Glutamatergic neuron (in vitro differentiated cells): ENCODE results near the gene CDKL2. TPM values are rescaled to one million over a fixed set of nuclear protein-coding genes. Genes with fewer than 3 reads are reported as not detected.
"Not testable (repeated sequence)": the region's sequence is repeated elsewhere in the genome, so short reads cannot be mapped to it uniquely, and the experiment has no call there.

Source experiments
- DNase-seq: peaks from one replicate; pipeline ENCODE4 v3.0.0; 2022
- H3K27ac Mint-ChIP-seq: one replicate; pipeline ENCODE4 v1.8.0; 2020; ENCODE audit warnings: mild to moderate bottlenecking, mixed read lengths, inconsistent platforms; ENCODE audit not compliant: unreplicated experiment
- H3K27me3 Mint-ChIP-seq: one replicate; pipeline ENCODE4 v1.8.0; 2020; ENCODE audit warnings: mild to moderate bottlenecking, moderate library complexity, mixed read lengths, inconsistent platforms; ENCODE audit not compliant: unreplicated experiment
- H3K36me3 Mint-ChIP-seq: one replicate; pipeline ENCODE4 v1.8.0; 2020; ENCODE audit warnings: mild to moderate bottlenecking, mixed read lengths, inconsistent platforms; ENCODE audit not compliant: unreplicated experiment
- H3K4me1 Mint-ChIP-seq: one replicate; pipeline ENCODE4 v1.8.0; 2020; ENCODE audit warnings: mild to moderate bottlenecking, low read depth, mixed read lengths, inconsistent platforms; ENCODE audit not compliant: unreplicated experiment
- H3K4me3 Mint-ChIP-seq: one replicate; pipeline ENCODE4 v1.8.0; 2020; ENCODE audit warnings: mild to moderate bottlenecking, mixed read lengths, inconsistent platforms; ENCODE audit not compliant: unreplicated experiment
- H3K9me3 Mint-ChIP-seq: one replicate; pipeline ENCODE4 v1.8.0; 2020; ENCODE audit warnings: mild to moderate bottlenecking, moderate library complexity, mixed read lengths, inconsistent platforms; ENCODE audit not compliant: unreplicated experiment
- CTCF ChIP-seq: fragments of 200-600 bp; sonication (generic); IDR thresholded peaks from one replicate; pipeline ENCODE4 v1.5.0; 2021; ENCODE audit not compliant: partially characterized antibody, unreplicated experiment
- total RNA-seq: library from RNA; stranded (reverse); fragmentation: NEBNext Ultra II Directional; extraction: Animal tissue kit (Norgen Biotek cat#: 25700); gene quantifications from one replicate; pipeline ENCODE4 v1.2.1, GENCODE V29; 2021; ENCODE audit not compliant: unreplicated experiment

Gene CDKL2
- total RNA-seq, 1 donor from 2014 or later = 1.6 TPM

GRCh38 chr4:75542824-75543223 lies 87.5 kb downstream of the CDKL2 start:
- no peak overlapping the region for H3K27ac Mint-ChIP-seq
- no peak overlapping the region for H3K4me3 Mint-ChIP-seq

GRCh38 chr4:75537308-75537707 lies 93.0 kb downstream of the CDKL2 start:
- peaks cover 17% of the 10 kb centered on the region for H3K36me3 Mint-ChIP-seq
- H3K27ac Mint-ChIP-seq, H3K4me1 Mint-ChIP-seq, H3K27me3 Mint-ChIP-seq, H3K4me3 Mint-ChIP-seq, DNase-seq: not testable (repeated sequence)
- H3K9me3 Mint-ChIP-seq = peaks cover 10% of the 10 kb centered on the region

More at GRCh38 chr4:75542824-75543223, 87.5 kb downstream of the CDKL2 start:
- DNase-seq = no peak
- Mint-ChIP-seq H3K9me3 (peaks cover 3% of the 10 kb centered on the region), H3K4me1 (no peaks in the 10 kb centered on the region), H3K36me3 (peaks cover 3% of the 10 kb centered on the region), H3K27me3 (no peaks in the 10 kb centered on the region)
- no peak for TF ChIP-seq CTCF

DNA sequence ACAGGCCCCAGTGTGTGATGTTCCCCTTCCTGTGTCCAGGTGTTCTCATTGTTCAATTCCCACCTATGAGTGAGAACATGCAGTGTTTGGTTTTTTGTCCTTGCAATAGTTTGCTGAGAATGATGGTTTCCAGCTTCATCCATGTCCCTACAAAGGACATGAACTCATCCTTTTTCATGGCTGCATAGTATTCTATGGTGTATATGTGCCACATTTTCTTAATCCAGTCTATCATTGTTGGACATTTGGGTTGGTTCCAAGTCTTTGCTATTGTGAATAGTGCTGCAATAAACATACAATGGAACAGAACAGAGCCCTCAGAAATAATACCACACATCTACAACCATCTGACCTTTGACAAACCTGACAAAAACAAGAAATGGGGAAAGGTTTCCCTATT lies 96.4 kb downstream of the CDKL2 start:
- H3K4me1 Mint-ChIP-seq, DNase-seq, H3K27ac Mint-ChIP-seq, H3K27me3 Mint-ChIP-seq, H3K4me3 Mint-ChIP-seq: not testable (repeated sequence)
- H3K9me3 Mint-ChIP-seq = peaks cover 18% of the 10 kb centered on the region
- H3K36me3 Mint-ChIP-seq = peaks cover 38% of the 10 kb centered on the region

GRCh38 chr4:75533339-75533887 lies 96.9 kb downstream of the CDKL2 start:
- H3K27ac Mint-ChIP-seq, H3K4me3 Mint-ChIP-seq, H3K4me1 Mint-ChIP-seq, DNase-seq, H3K27me3 Mint-ChIP-seq: not testable (repeated sequence)
- H3K36me3 Mint-ChIP-seq = peaks cover 38% of the 10 kb centered on the region
- H3K9me3 Mint-ChIP-seq = peaks cover 15% of the 10 kb centered on the region

DNA sequence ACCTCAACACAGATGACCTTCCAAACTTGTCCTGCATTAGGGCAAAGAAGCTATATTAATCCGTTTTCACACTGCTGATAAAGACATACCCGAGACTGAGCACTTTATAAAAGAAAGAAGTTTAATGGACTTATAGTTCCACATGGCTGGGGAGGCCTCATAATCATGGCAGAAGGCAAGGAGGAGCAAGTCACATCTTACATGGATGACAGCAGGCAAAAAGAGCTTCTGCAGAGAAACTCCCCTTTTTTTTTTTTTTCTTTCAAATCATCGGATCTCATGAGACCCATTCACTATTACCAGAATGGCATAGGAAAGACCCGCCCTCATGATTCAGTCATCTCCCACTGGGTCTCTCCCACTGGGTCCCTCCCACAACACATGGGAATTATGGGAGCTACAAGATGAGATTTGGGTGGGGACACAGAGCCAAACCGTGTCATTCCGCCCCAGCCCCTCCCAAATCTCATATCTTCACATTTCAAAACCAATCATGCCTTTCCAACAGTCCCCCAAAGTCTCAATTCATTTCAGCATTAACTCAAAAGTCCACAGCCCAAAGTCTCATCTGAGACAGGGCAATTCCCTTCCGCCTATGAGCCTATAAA lies 98.7 kb downstream of the CDKL2 start:
- not testable (repeated sequence) for H3K27me3 Mint-ChIP-seq, H3K27ac Mint-ChIP-seq, H3K4me3 Mint-ChIP-seq, H3K4me1 Mint-ChIP-seq, DNase-seq
- Mint-ChIP-seq H3K9me3 (peaks cover 11% of the 10 kb centered on the region), H3K36me3 (peaks cover 32% of the 10 kb centered on the region)

GRCh38 chr4:75530556-75531322 lies 99.6 kb downstream of the CDKL2 start:
- Mint-ChIP-seq H3K4me1 (peaks cover 4% of the 10 kb centered on the region), H3K36me3 (peaks cover 32% of the 10 kb centered on the region), H3K4me3 (no peak overlapping the region), H3K27me3 (peaks cover 2% of the 10 kb centered on the region), H3K27ac (no peak overlapping the region), H3K9me3 (peaks cover 11% of the 10 kb centered on the region)
- no peak for DNase-seq
- no peak for TF ChIP-seq CTCF

Other genes with a start within 250 kb of the CDKL2 start
- gene RCHY1, start 116.1 kb downstream of the CDKL2 start, total RNA-seq = 21.5 TPM
- 31.0 TPM for gene THAP6, start 116.1 kb downstream of the CDKL2 start, total RNA-seq
- not detected for gene ODAPH, start 74.5 kb downstream of the CDKL2 start, total RNA-seq
- 245 TPM for gene G3BP2, start 42.9 kb upstream of the CDKL2 start, total RNA-seq
- 32.5 TPM for gene USO1, start 94.0 kb upstream of the CDKL2 start, total RNA-seq